Cardiac muscle cell (in vitro differentiated cells and primary cell): ENCODE results near the gene FAM204A. TPM values are rescaled to one million over a fixed set of nuclear protein-coding genes. Genes with fewer than 3 reads are reported as not detected.

ENCODE experiments used
- DNase-seq, 2 donors: peaks; one replicate each; pipeline versions ENCODE4 v3.0.0 to v3.0.0-alpha.2; 2010 to 2017; ENCODE audit warnings: low read depth in 1 of 2, low spot score in 1 of 2
- H3K27ac ChIP-seq: fragments of 200-600 bp; sonication (generic); 2 replicates; pipeline ENCODE4 v1.5.1; 2016
- H3K27me3 ChIP-seq: fragments of 200-600 bp; sonication (generic); 2 replicates; pipeline ENCODE4 v1.6.0; 2016; ENCODE audit warnings: control low read depth
- H3K36me3 ChIP-seq: fragments of 200-600 bp; sonication (generic); 2 replicates; pipeline ENCODE4 v1.5.1; 2016; ENCODE audit warnings: control low read depth
- H3K4me1 ChIP-seq: fragments of 200-600 bp; sonication (generic); 2 replicates; pipeline ENCODE4 v1.8.1; 2017; ENCODE audit warnings: low read depth, mild to moderate bottlenecking, mixed run types
- H3K4me3 ChIP-seq: fragments of 200-600 bp; sonication (generic); 2 replicates; pipeline ENCODE4 v1.5.1; 2016; ENCODE audit warnings: mild to moderate bottlenecking
- H3K9me3 ChIP-seq: fragments of 200-600 bp; sonication (generic); 2 replicates; pipeline ENCODE4 v1.5.1; 2017; ENCODE audit warnings: low read depth, mild to moderate bottlenecking, control low read depth
- CTCF ChIP-seq: IDR thresholded peaks from 2 replicates; pipeline ENCODE4 v1.5.1; 2012; ENCODE audit warnings: low read depth, mild to moderate bottlenecking, low read length
- polyA plus RNA-seq: library from polyadenylated mRNA; unstranded; fragments of >200 nt; fragmentation: Nextera tagmentation; extraction: Ambion mirVana; gene quantifications from 2 replicates; pipeline ENCODE4 v1.2.1, GENCODE V29; 2016
- total RNA-seq: library from RNA; depleted of rRNA; stranded (reverse); fragments of >200 nt; gene quantifications from 2 replicates; pipeline ENCODE4 v1.2.3, GENCODE V29; 2016

Gene FAM204A
- total and polyA plus RNA-seq, 2 experiments from 2014 or later: 39.5 to 49.5 TPM

DNA sequence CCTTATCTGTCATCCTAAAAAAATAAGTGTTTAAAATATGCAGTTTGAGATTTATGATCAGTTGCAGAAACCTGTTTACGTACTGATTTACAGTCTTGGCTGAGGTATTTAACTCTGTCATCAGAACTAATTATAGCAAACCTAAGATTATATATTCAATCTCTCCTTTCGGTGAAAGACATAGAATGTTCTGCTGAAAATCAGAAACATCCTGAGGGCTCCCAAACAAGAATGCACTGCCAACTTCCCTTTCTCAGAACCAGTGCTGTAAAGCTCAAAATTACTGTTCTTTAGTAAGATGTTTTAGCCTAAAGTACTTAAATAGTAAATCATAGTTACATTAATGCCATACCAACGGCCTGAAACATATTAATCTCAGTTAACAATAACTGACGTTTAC is 34.3 kb downstream of the FAM204A start:
- Histone ChIP-seq H3K36me3 (peaks cover 8% of the 10 kb centered on the region), H3K27ac (no peak overlapping the region), H3K9me3 (no peaks in the 10 kb centered on the region), H3K27me3 (no peaks in the 10 kb centered on the region), H3K4me1 (no peaks in the 10 kb centered on the region), H3K4me3 (no peak overlapping the region)
- DNase-seq: no peak
- no peak for TF ChIP-seq CTCF

- TF ChIP-seq CTCF: no peak
- no peaks in the 10 kb centered on the region for H3K4me1 ChIP-seq
- no peaks in the 10 kb centered on the region for H3K9me3 ChIP-seq
- no peak overlapping the region for H3K4me3 ChIP-seq
- DNase-seq: no peak
- H3K36me3 ChIP-seq: peaks cover 8% of the 10 kb centered on the region
- H3K27ac ChIP-seq: no peak overlapping the region
- H3K27me3 ChIP-seq: no peaks in the 10 kb centered on the region
Observed at GRCh38 chr10:118307220-118307619, 34.9 kb downstream of the FAM204A start.

DNA sequence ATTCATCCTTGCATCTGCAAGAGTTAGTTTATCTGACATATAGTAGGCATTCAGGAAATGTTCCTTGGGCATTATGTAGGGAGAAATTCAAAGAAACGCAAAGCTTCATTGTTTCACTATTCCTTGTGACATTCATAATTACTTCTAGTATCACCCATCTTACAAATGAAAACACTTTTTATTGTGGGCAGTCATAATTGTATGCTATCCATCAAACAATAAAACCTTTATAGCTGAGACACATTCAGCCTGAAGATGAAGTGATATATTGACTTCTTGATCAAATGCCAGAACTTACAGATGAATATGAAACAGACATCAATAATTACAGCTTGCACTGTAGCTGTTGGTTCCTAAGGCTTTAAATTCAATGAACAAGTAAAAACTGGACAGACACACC is 36.4 kb downstream of the FAM204A start:
- H3K4me3 ChIP-seq: no peak overlapping the region
- no peaks in the 10 kb centered on the region for H3K27me3 ChIP-seq
- H3K36me3 ChIP-seq: peaks cover 8% of the 10 kb centered on the region
- no peaks in the 10 kb centered on the region for H3K4me1 ChIP-seq
- TF ChIP-seq CTCF: no peak
- no peak for DNase-seq
- no peaks in the 10 kb centered on the region for H3K9me3 ChIP-seq
- no peak overlapping the region for H3K27ac ChIP-seq

DNA sequence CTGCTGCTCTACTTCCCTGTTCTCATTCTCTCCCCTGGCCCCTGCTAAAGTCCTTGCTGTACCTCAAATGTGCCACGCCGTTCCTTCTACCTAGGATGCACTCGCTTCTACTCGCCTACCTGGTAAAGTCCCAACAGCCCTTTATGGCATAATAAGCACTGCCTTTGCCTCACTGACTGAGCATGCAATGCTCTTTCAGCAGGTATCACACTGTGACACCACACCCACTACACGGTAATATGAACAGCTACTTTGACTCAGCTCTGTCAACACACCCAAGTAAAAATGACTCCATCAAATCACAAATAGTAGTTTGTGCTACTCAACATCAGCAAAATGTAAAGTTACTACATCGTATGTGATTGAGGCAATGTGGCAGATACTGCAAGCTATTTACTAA is 37.6 kb downstream of the FAM204A start:
- no peaks in the 10 kb centered on the region for H3K9me3 ChIP-seq
- H3K27ac ChIP-seq: no peak overlapping the region
- no peak for DNase-seq
- no peak for TF ChIP-seq CTCF
- H3K4me1 ChIP-seq: no peaks in the 10 kb centered on the region
- peaks cover 5% of the 10 kb centered on the region for H3K36me3 ChIP-seq
- H3K4me3 ChIP-seq: no peak overlapping the region
- H3K27me3 ChIP-seq: no peaks in the 10 kb centered on the region

- no peak for TF ChIP-seq CTCF
Observed at GRCh38 chr10:118301211-118301610, 40.9 kb downstream of the FAM204A start.

GRCh38 chr10:118300320-118300719 is 41.8 kb downstream of the FAM204A start:
- no peak for TF ChIP-seq CTCF
- H3K4me3 ChIP-seq: no peak overlapping the region
- no peaks in the 10 kb centered on the region for H3K4me1 ChIP-seq
- H3K27ac ChIP-seq: no peak overlapping the region
- DNase-seq: no peak
- no peaks in the 10 kb centered on the region for H3K27me3 ChIP-seq
- H3K36me3 ChIP-seq: no peaks in the 10 kb centered on the region
- H3K9me3 ChIP-seq: no peaks in the 10 kb centered on the region

More at GRCh38 chr10:118301211-118301610, 40.9 kb downstream of the FAM204A start:
- Histone ChIP-seq H3K36me3 (no peaks in the 10 kb centered on the region), H3K27me3 (no peaks in the 10 kb centered on the region), H3K4me1 (no peaks in the 10 kb centered on the region), H3K4me3 (no peak overlapping the region), H3K9me3 (no peaks in the 10 kb centered on the region), H3K27ac (no peak overlapping the region)
- DNase-seq: no peak
